ENCODE results near the gene DRG2.

- TF ChIP-seq POLR2A (IDR thresholded peaks at IDR 0.05; ENCODE audit: low read length) (no peak), GATA1 (IDR thresholded peaks at IDR 0.05; ENCODE audit: low read depth, low read length) (no peak)
Measured at GRCh38 chr17:18108401-18109312, 20.9 kb downstream of the DRG2 start, which contains the start of gene MYO15A.

All from erythroblast (primary cell).